K562 (cell line): ENCODE measurements around the gene VARS1. TPM values are rescaled to one million over a fixed set of nuclear protein-coding genes. Genes with fewer than 3 reads are reported as not detected.
A peak's percentile ranks its signal among the peaks of the same experiment; 100 is the strongest.

ENCODE experiments used
- CREB1 ChIP-seq, 2 experiments: sonication (generic) in 1 of 2; formaldehyde crosslinking in 1 of 2; IDR thresholded peaks; 2 replicates each; pipeline versions ENCODE4 v1.6.1 to v1.8.0; 2012 to 2022; ENCODE audit warnings: inconsistent platforms in 1 of 2, mild to moderate bottlenecking in 1 of 2, missing genetic modification reagents in 1 of 2, moderate library complexity in 1 of 2
- ELF2 ChIP-seq: fragments of 250-450 bp; sonication (Bioruptor Pico); IDR thresholded peaks from 2 replicates; pipeline ENCODE4 v1.5.0; 2021; ENCODE audit warnings: mild to moderate bottlenecking
- HMG20A ChIP-seq: fragments of 450-650 bp; formaldehyde crosslinking; conservative IDR thresholded peaks from 2 replicates; pipeline ENCODE4 v1.4.0; 2020; ENCODE audit warnings: mild to moderate bottlenecking, mixed read lengths
- JUND ChIP-seq, 2 experiments: IDR thresholded peaks; 2 replicates in 1 of 2; 3 replicates in 1 of 2; pipeline ENCODE4 v1.6.1; 2011; ENCODE audit warnings: borderline replicate concordance in 2 of 2, low read depth in 2 of 2, low read length in 2 of 2, improper control_type of control experiment in 1 of 2, missing biosample characterization in 1 of 2, missing genetic modification characterization in 1 of 2, missing genetic modification reagents in 1 of 2
- RAD21 ChIP-seq, 2 experiments: fragments of 250-450 bp in 1 of 2; fragments of 450-650 bp in 1 of 2; sonication (Bioruptor Pico) in 1 of 2; formaldehyde crosslinking in 1 of 2; IDR thresholded peaks in 1 of 2; conservative IDR thresholded peaks in 1 of 2; 2 replicates each; pipeline versions ENCODE4 v1.4.0 to v1.8.0; 2020 to 2022; ENCODE audit warnings: mild to moderate bottlenecking in 2 of 2, moderate library complexity in 1 of 2
- RBM22 ChIP-seq: fragments of 200-400 bp; formaldehyde crosslinking; IDR thresholded peaks from 2 replicates; pipeline ENCODE4 v1.6.1; 2018; ENCODE audit warnings: low read length, low read depth; ENCODE audit not compliant: poor library complexity, severe bottlenecking
- RFX7 ChIP-seq: fragments of 250-450 bp; sonication (Bioruptor Pico); IDR thresholded peaks from 2 replicates; pipeline ENCODE4 v1.5.1; 2021; ENCODE audit warnings: mild to moderate bottlenecking
- SOX6 ChIP-seq: fragments of 450-650 bp; IDR thresholded peaks from 2 replicates; pipeline ENCODE4 v1.6.1; 2014; ENCODE audit warnings: mild to moderate bottlenecking
- TOE1 ChIP-seq, 2 experiments: fragments of 450-650 bp in 1 of 2; sonication (generic) in 1 of 2; formaldehyde crosslinking in 1 of 2; IDR thresholded peaks; 2 replicates each; pipeline versions ENCODE4 v1.7.1 to v1.8.0; 2016 to 2022; ENCODE audit warnings: borderline replicate concordance in 2 of 2, mild to moderate bottlenecking in 2 of 2, antibody characterized with exemption in 1 of 2, inconsistent platforms in 1 of 2, low read depth in 1 of 2, missing genetic modification reagents in 1 of 2, moderate library complexity in 1 of 2
- YBX1 ChIP-seq: fragments of 450-650 bp; IDR thresholded peaks from 2 replicates; pipeline ENCODE4 v1.7.1; 2016; ENCODE audit warnings: mild to moderate bottlenecking
- YY1 ChIP-seq, 3 experiments: IDR thresholded peaks; 2 replicates each; pipeline ENCODE4 v1.6.1; 2011; ENCODE audit warnings: low read length in 2 of 3, mild to moderate bottlenecking in 2 of 3, moderate library complexity in 2 of 3, borderline replicate concordance in 1 of 3, control low read depth in 1 of 3, low read depth in 1 of 3; ENCODE audit not compliant: insufficient read depth in 3 of 3, insufficient replicate concordance in 2 of 3, control insufficient read depth in 1 of 3, insufficient read length in 1 of 3; ENCODE audit errors: extremely low read depth in 1 of 3
- ZNF121 ChIP-seq: sonication (generic); formaldehyde crosslinking; conservative IDR thresholded peaks from 2 replicates; pipeline ENCODE4 v1.8.0; 2022; ENCODE audit warnings: missing genetic modification reagents
- ZNF174 ChIP-seq: fragments of 250-450 bp; sonication (Bioruptor Pico); IDR thresholded peaks from 2 replicates; pipeline ENCODE4 v1.4.0; 2020; ENCODE audit warnings: mild to moderate bottlenecking
- ZNF764 ChIP-seq: fragments of 250-450 bp; sonication (Bioruptor Pico); IDR thresholded peaks from 2 replicates; pipeline ENCODE4 v1.4.0; 2020; ENCODE audit warnings: low read depth, mild to moderate bottlenecking, moderate library complexity
- ZNF766 ChIP-seq: fragments of 200-800 bp; sonication (Bioruptor generic); conservative IDR thresholded peaks from 2 replicates; pipeline ENCODE4 v1.6.1; 2016; ENCODE audit warnings: missing genetic modification characterization, missing compliant biosample characterization
- polyA plus RNA-seq, 8 experiments: library from polyadenylated mRNA; depleted of rRNA in 4 of 8; stranded (reverse) in 5 of 8; unstranded in 3 of 8; fragments of >200 nt; fragmentation: Nextera tagmentation in 2 of 8; fragmentation: Illumina TruSeq in 1 of 8; extraction: Ambion mirVana in 2 of 8; extraction: Trizol in 1 of 8; gene quantifications; 2 replicates each; pipeline versions ENCODE4 v1.2.1 to v1.2.3, GENCODE V29; 2011 to 2014; ENCODE audit warnings: inconsistent platforms in 1 of 8, missing spikeins in 1 of 8
- total RNA-seq, 7 experiments: library from RNA; depleted of rRNA in 6 of 7; stranded (reverse); fragments of >200 nt in 6 of 7; fragmentation: Illumina TruSeq in 2 of 7; extraction: Trizol in 2 of 7; gene quantifications; 2 replicates each; pipeline versions ENCODE4 v1.2.1 to v1.2.3, GENCODE V29; 2011 to 2021; ENCODE audit warnings: low replicate concordance in 1 of 7
- TF ChIP-seq, protein P1 (sequence below): sonication (generic); formaldehyde crosslinking; IDR thresholded peaks from 2 replicates; pipeline ENCODE4 v1.8.0; 2023; ENCODE audit warnings: missing genetic modification reagents, mild to moderate bottlenecking, borderline replicate concordance
- TF ChIP-seq, protein P2 (sequence below): fragments of 450-650 bp; formaldehyde crosslinking; conservative IDR thresholded peaks from 2 replicates; pipeline ENCODE4 v1.4.0; 2022; ENCODE audit warnings: mild to moderate bottlenecking, missing genetic modification characterization
- TF ChIP-seq, protein P3 (sequence below), 2 experiments: fragments of 450-650 bp in 1 of 2; sonication (generic) in 1 of 2; formaldehyde crosslinking; conservative IDR thresholded peaks; 2 replicates each; pipeline versions ENCODE4 v1.4.0 to v1.8.1; 2020 to 2022; ENCODE audit warnings: mild to moderate bottlenecking in 1 of 2, missing genetic modification reagents in 1 of 2

Gene VARS1
- total and polyA plus RNA-seq, 9 of the 15 experiments (the other 6 are each of a cell fraction or from before 2014, with no cell fraction given), result 2.9 to 488 (median 130) TPM

DNA sequence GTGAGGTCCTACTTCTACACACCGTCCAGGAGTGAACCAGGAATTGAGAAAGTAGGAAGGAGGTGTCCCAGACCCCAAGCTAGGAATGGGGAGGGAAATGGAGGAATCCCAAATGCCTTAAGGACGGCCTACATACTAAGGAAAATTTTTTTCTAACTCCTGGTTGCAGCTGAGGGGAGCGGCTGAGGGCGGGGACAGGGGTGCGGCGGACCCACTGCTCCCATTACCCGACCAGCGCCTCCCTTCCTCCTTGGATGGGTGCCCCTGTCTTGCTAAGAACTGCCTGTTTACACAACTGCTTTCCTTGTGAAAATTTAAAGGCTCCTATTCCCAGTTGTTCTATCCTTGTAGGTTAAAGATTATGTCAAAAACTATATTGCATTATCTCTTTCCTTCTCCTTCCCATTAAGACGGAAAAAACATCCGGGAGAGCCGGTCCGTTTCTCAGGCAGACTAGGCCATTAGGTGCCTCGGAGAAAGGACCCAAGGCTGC lies 31.3 kb upstream of the VARS1 start (continued):
- TF ChIP-seq, protein P1, sequence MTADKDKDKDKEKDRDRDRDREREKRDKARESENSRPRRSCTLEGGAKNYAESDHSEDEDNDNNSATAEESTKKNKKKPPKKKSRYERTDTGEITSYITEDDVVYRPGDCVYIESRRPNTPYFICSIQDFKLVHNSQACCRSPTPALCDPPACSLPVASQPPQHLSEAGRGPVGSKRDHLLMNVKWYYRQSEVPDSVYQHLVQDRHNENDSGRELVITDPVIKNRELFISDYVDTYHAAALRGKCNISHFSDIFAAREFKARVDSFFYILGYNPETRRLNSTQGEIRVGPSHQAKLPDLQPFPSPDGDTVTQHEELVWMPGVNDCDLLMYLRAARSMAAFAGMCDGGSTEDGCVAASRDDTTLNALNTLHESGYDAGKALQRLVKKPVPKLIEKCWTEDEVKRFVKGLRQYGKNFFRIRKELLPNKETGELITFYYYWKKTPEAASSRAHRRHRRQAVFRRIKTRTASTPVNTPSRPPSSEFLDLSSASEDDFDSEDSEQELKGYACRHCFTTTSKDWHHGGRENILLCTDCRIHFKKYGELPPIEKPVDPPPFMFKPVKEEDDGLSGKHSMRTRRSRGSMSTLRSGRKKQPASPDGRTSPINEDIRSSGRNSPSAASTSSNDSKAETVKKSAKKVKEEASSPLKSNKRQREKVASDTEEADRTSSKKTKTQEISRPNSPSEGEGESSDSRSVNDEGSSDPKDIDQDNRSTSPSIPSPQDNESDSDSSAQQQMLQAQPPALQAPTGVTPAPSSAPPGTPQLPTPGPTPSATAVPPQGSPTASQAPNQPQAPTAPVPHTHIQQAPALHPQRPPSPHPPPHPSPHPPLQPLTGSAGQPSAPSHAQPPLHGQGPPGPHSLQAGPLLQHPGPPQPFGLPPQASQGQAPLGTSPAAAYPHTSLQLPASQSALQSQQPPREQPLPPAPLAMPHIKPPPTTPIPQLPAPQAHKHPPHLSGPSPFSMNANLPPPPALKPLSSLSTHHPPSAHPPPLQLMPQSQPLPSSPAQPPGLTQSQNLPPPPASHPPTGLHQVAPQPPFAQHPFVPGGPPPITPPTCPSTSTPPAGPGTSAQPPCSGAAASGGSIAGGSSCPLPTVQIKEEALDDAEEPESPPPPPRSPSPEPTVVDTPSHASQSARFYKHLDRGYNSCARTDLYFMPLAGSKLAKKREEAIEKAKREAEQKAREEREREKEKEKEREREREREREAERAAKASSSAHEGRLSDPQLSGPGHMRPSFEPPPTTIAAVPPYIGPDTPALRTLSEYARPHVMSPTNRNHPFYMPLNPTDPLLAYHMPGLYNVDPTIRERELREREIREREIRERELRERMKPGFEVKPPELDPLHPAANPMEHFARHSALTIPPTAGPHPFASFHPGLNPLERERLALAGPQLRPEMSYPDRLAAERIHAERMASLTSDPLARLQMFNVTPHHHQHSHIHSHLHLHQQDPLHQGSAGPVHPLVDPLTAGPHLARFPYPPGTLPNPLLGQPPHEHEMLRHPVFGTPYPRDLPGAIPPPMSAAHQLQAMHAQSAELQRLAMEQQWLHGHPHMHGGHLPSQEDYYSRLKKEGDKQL (CRISPR knock-in tag), result no peak
- TF ChIP-seq, protein P2, sequence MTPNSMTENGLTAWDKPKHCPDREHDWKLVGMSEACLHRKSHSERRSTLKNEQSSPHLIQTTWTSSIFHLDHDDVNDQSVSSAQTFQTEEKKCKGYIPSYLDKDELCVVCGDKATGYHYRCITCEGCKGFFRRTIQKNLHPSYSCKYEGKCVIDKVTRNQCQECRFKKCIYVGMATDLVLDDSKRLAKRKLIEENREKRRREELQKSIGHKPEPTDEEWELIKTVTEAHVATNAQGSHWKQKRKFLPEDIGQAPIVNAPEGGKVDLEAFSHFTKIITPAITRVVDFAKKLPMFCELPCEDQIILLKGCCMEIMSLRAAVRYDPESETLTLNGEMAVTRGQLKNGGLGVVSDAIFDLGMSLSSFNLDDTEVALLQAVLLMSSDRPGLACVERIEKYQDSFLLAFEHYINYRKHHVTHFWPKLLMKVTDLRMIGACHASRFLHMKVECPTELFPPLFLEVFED (CRISPR knock-in tag), result no peak; the same call in 1 of the 2 replicates
- TF ChIP-seq ZNF764 (peak; percentile 62; the same call in 1 of the 2 replicates), SOX6 (no peak), ZNF174 (CRISPR knock-in tag) (peak; percentile 85; the same call in 1 of the 2 replicates), JUND (IDR thresholded peaks at IDR 0.05; ENCODE audit: borderline replicate concordance, low read depth, low read length) (peak; percentile 27; the same call in 1 of the 2 replicates), JUND (tag; IDR thresholded peaks at IDR 0.05; ENCODE audit: borderline replicate concordance, low read depth, low read length) (no peak), CREB1 (IDR thresholded peaks at IDR 0.05) (no peak), CREB1 (CRISPR knock-in tag; IDR thresholded peaks at IDR 0.05) (no peak; the same call in 1 of the 2 replicates), HMG20A (CRISPR knock-in tag) (0 out of 2 replicates have a peak, but pooled peaks have one; percentile 54), RBM22 (no peak), ELF2 (CRISPR knock-in tag) (peak; percentile 59), TOE1 (IDR thresholded peaks at IDR 0.05; ENCODE audit: borderline replicate concordance) (no peak), TOE1 (CRISPR knock-in tag; IDR thresholded peaks at IDR 0.05; ENCODE audit: borderline replicate concordance, low read depth) (no peak), ZNF766 (CRISPR knock-in tag) (no peak), YY1 (IDR thresholded peaks at IDR 0.05; ENCODE audit: borderline replicate concordance in 1 of 3, control insufficient read depth in 1 of 3, extremely low read depth in 1 of 3, insufficient read depth in 3 of 3, insufficient read length in 1 of 3, insufficient replicate concordance in 2 of 3, low read depth in 1 of 3, low read length in 2 of 3) (peak in 2 of 3 experiments; percentile 17 to 43), YBX1 (no peak), RFX7 (CRISPR knock-in tag) (peak; percentile 66; the same call in 1 of the 2 replicates), RAD21 (CRISPR knock-in tag; conservative IDR thresholded peaks at IDR 0.05 in 1 of 2, IDR thresholded peaks at IDR 0.05 in 1 of 2) (peak in 1 of 2 experiments; percentile 31; a peak in 3 of 4 replicates), ZNF121 (CRISPR knock-in tag) (no peak)
- TF ChIP-seq, protein P3, sequence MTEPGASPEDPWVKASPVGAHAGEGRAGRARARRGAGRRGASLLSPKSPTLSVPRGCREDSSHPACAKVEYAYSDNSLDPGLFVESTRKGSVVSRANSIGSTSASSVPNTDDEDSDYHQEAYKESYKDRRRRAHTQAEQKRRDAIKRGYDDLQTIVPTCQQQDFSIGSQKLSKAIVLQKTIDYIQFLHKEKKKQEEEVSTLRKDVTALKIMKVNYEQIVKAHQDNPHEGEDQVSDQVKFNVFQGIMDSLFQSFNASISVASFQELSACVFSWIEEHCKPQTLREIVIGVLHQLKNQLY (CRISPR knock-in tag; conservative IDR thresholded peaks at IDR 0.05), result 0 out of 4 replicates have a peak, but pooled peaks of 1 of the 2 experiments have one; percentile 61
